Neural cell (in vitro differentiated cells): ENCODE results near the gene MINDY4. TPM values are rescaled to one million over a fixed set of nuclear protein-coding genes. Genes with fewer than 3 reads are reported as not detected.

Experiments used
- H2AFZ ChIP-seq: fragments of 200-600, 300-800 bp; sonication (generic), shearing (Covaris generic); 2 replicates; pipeline ENCODE4 v1.6.0; 2014; ENCODE audit warnings: low read depth, mild to moderate bottlenecking, antibody characterized with exemption, low read length, moderate library complexity
- H3F3A ChIP-seq: fragments of 200-600 bp; shearing (Covaris generic); 2 replicates; pipeline ENCODE4 v1.6.1; 2016; ENCODE audit warnings: mild to moderate bottlenecking, moderate library complexity, mixed read lengths, antibody characterized with exemption, low read length; ENCODE audit not compliant: insufficient read depth, poor library complexity, severe bottlenecking
- H3K27ac ChIP-seq: fragments of 200-600, 300-800 bp; sonication (generic), shearing (Covaris generic); 2 replicates; pipeline ENCODE4 v1.5.1; 2014; ENCODE audit warnings: mild to moderate bottlenecking, low read length, moderate library complexity
- H3K27me3 ChIP-seq: fragments of 300-800, 200-600 bp; sonication (generic), shearing (Covaris generic); 2 replicates; pipeline ENCODE4 v1.6.0; 2014; ENCODE audit warnings: mild to moderate bottlenecking, low read depth, low read length, moderate library complexity; ENCODE audit not compliant: insufficient read depth
- H3K36me3 ChIP-seq: fragments of 300-800, 200-600 bp; sonication (generic), shearing (Covaris generic); 2 replicates; pipeline ENCODE4 v1.5.1; 2014; ENCODE audit warnings: mild to moderate bottlenecking, antibody characterized with exemption, low read length, moderate library complexity; ENCODE audit not compliant: insufficient read depth
- H3K4me2 ChIP-seq: fragments of 300-800, 200-600 bp; sonication (generic), shearing (Covaris generic); 2 replicates; pipeline ENCODE4 v1.6.0; 2014; ENCODE audit warnings: mild to moderate bottlenecking, low read length
- H3K4me3 ChIP-seq: fragments of 300-800, 200-600 bp; sonication (generic), shearing (Covaris generic); 2 replicates; pipeline ENCODE4 v1.5.1; 2014; ENCODE audit warnings: mild to moderate bottlenecking, low read length, moderate library complexity
- H3K79me2 ChIP-seq: fragments of 200-600 bp; shearing (Covaris generic); replicated peaks from 2 replicates; pipeline ENCODE4 v1.6.0; 2014; ENCODE audit warnings: mild to moderate bottlenecking, low read length, moderate library complexity; ENCODE audit not compliant: insufficient read depth
- H3K9ac ChIP-seq: fragments of 300-800, 200-600 bp; sonication (generic), shearing (Covaris generic); 2 replicates; pipeline ENCODE4 v1.6.1; 2016; ENCODE audit warnings: mild to moderate bottlenecking, low read length, mixed read lengths
- H3K9me2 ChIP-seq: fragments of 200-600 bp; shearing (Covaris generic); 2 replicates; pipeline ENCODE4 v1.6.1; 2016; ENCODE audit warnings: mild to moderate bottlenecking, low read length, mixed read lengths; ENCODE audit not compliant: insufficient read depth
- H3K9me3 ChIP-seq: fragments of 200-600, 300-800 bp; sonication (generic), shearing (Covaris generic); 2 replicates; pipeline ENCODE4 v1.6.1; 2016; ENCODE audit warnings: mild to moderate bottlenecking, mixed run types, low read length, moderate library complexity, mixed read lengths
- H4K20me1 ChIP-seq: fragments of 200-600 bp; shearing (Covaris generic); 2 replicates; pipeline ENCODE4 v1.6.1; 2016; ENCODE audit warnings: mild to moderate bottlenecking, mixed run types; ENCODE audit not compliant: insufficient read depth
- CTCF ChIP-seq: fragments of 450-650 bp; IDR thresholded peaks from 2 replicates; pipeline ENCODE4 v1.5.1; 2014; ENCODE audit warnings: antibody characterized with exemption, mild to moderate bottlenecking, moderate library complexity; ENCODE audit not compliant: poor library complexity, severe bottlenecking
- EP300 ChIP-seq: fragments of 450-650 bp; conservative IDR thresholded peaks from 2 replicates; pipeline ENCODE4 v1.6.1; 2014; ENCODE audit warnings: antibody characterized with exemption, mild to moderate bottlenecking, moderate library complexity; ENCODE audit not compliant: poor library complexity, severe bottlenecking
- EZH2 ChIP-seq: fragments of 200-600, 300-800 bp; shearing (Covaris generic), sonication (generic); IDR thresholded peaks from 2 replicates; pipeline ENCODE4 v1.6.1; 2014; ENCODE audit warnings: antibody characterized with exemption, low read length, borderline replicate concordance, mild to moderate bottlenecking; ENCODE audit not compliant: insufficient read depth, poor library complexity, severe bottlenecking
- MXI1 ChIP-seq: fragments of 450-650 bp; conservative IDR thresholded peaks from 2 replicates; pipeline ENCODE4 v1.6.1; 2014; ENCODE audit warnings: antibody characterized with exemption, mild to moderate bottlenecking; ENCODE audit not compliant: poor library complexity, severe bottlenecking
- POLR2AphosphoS5 ChIP-seq: IDR thresholded peaks from 2 replicates; pipeline ENCODE4 v1.6.1; 2012
- RAD21 ChIP-seq: fragments of 450-650 bp; conservative IDR thresholded peaks from 2 replicates; pipeline ENCODE4 v1.6.1; 2014; ENCODE audit warnings: antibody characterized with exemption, mild to moderate bottlenecking, moderate library complexity
- REST ChIP-seq: IDR thresholded peaks from 2 replicates; pipeline ENCODE4 v1.6.1; 2012; ENCODE audit warnings: borderline replicate concordance
- SMC3 ChIP-seq: fragments of 450-650 bp; conservative IDR thresholded peaks from 2 replicates; pipeline ENCODE4 v1.6.1; 2014; ENCODE audit warnings: antibody characterized with exemption, mild to moderate bottlenecking, moderate library complexity; ENCODE audit not compliant: poor library complexity
- TAF1 ChIP-seq: IDR thresholded peaks from 2 replicates; pipeline ENCODE4 v1.6.1; 2012; ENCODE audit warnings: low read depth
- polyA plus RNA-seq: library from polyadenylated mRNA; depleted of rRNA; stranded (reverse); fragments of >200 nt; gene quantifications from 2 replicates; pipeline ENCODE4 v1.2.3, GENCODE V29; 2014

Gene MINDY4
- polyA plus RNA-seq, 1 donor from 2014 or later: 1.0 TPM

GRCh38 chr7:30890226-30890625 lies 119.0 kb downstream of the MINDY4 start:
- Histone ChIP-seq H3K9me3 (no peaks in the 10 kb centered on the region), H3K36me3 (no peaks in the 10 kb centered on the region), H2AFZ (no peak overlapping the region), H3K9ac (no peak overlapping the region), H3K27me3 (no peaks in the 10 kb centered on the region), H3K4me3 (no peak overlapping the region), H3K9me2 (no peaks in the 10 kb centered on the region), H3F3A (no peaks in the 10 kb centered on the region), H4K20me1 (no peaks in the 10 kb centered on the region), H3K79me2 (no peaks in the 10 kb centered on the region), H3K27ac (no peak overlapping the region), H3K4me2 (no peak overlapping the region)
- TF ChIP-seq EP300 (no peak), CTCF (no peak), SMC3 (no peak), EZH2 (no peak), POLR2AphosphoS5 (no peak), RAD21 (no peak), TAF1 (no peak), REST (no peak), MXI1 (no peak)

- Histone ChIP-seq H3F3A (no peaks in the 10 kb centered on the region), H3K36me3 (no peaks in the 10 kb centered on the region), H3K79me2 (no peaks in the 10 kb centered on the region), H3K27me3 (no peaks in the 10 kb centered on the region), H3K9me2 (no peaks in the 10 kb centered on the region), H3K9me3 (no peaks in the 10 kb centered on the region), H3K4me3 (no peak overlapping the region), H3K27ac (no peak overlapping the region), H3K4me2 (no peak overlapping the region), H2AFZ (no peak overlapping the region), H4K20me1 (no peaks in the 10 kb centered on the region), H3K9ac (no peak overlapping the region)
- no peak for TF ChIP-seq CTCF
- TF ChIP-seq SMC3: no peak
- TF ChIP-seq RAD21: no peak
- TF ChIP-seq EZH2: no peak
- no peak for TF ChIP-seq POLR2AphosphoS5
- TF ChIP-seq TAF1: no peak
- no peak for TF ChIP-seq MXI1
- no peak for TF ChIP-seq EP300
- TF ChIP-seq REST: no peak
These were observed 122.1 kb downstream of the MINDY4 start for GRCh38 chr7:30893357-30893756.
